HG03025 (cell line): ENCODE measurements around the gene KRTAP6-2.

Experiments
- ATAC-seq: cut with Tn5 transposase; IDR thresholded peaks from one replicate; pipeline ENCODE4 v1.9.1; 2021; ENCODE audit warnings: mild to moderate bottlenecking, moderate library complexity; ENCODE audit not compliant: unreplicated experiment, low FRiP score

The KRTAP6-2 gene, protein sequence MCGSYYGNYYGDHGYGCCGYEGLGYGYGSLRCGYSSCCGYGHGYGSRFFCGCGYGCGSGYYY

DNA sequence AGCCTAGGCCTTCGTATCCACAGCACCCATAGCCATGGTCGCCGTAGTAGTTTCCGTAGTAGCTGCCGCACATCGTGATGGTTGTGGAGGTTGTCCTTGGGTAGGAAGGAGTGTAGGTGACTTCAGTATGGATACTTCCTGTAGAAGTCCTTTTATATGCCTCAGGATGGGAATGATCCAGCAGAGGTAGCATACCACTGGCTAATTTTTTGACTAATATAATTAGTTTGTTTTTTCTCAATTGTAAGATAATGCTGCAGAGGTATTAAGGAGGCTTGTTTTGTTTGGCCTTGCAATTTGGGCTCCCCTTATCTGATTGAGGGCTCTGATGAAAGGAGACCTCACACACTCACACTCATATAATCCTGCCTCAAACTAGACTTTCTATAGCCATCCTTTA is at the start of gene KRTAP6-2:
Gene KRTAP6-2 (minus strand): TSS at position 101 of the 400 bp plus-strand sequence. CDS start 28 bp downstream, at position 73.
- no peak for ATAC-seq

DNA sequence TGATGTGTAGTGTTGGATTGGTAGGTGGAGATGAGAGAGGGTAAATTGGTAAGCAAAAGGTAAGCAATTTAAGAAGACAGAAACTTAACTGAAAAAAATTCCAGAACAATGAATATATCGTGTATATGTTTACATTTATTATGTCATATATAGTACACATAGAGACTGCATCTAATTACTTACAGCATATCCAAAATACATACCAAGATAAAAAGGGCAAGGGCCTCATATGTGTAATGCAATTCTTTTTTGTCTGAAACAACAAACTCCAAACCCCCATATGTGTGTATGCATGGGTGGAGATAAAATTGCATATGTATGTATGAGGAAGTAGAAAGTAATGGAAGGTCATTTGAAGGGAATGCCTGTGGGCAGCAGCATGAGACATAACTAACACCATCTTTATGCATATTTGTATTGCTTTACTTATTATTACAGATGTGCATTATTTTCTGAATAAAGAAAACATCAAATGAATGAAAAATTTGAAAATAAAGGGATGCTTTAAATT is 48.3 kb upstream of the KRTAP6-2 start:
- no peak for ATAC-seq

DNA sequence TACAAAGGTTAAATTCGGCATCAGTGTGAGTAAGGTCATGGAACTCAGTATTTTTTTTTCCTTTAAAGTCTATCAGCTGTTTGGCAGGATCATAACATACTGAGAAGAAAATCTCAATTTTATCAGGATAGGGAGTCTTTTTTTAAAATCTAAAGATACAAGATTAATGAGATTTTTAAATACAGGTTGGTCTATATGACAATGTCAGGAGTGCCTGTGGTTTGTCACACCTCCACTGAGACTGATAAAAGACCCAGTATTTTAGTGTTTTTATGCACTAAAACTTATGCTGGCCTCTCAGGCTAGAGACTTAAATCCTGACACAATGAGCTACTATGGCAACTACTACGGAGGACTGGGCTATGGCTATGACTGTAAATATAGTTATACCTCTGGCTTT is 43.9 kb upstream of the KRTAP6-2 start, which contains the start of gene KRTAP20-3:
Gene KRTAP20-3 (plus strand): TSS at position 301 of the 400 bp plus-strand sequence.
- ATAC-seq, result no peak

DNA sequence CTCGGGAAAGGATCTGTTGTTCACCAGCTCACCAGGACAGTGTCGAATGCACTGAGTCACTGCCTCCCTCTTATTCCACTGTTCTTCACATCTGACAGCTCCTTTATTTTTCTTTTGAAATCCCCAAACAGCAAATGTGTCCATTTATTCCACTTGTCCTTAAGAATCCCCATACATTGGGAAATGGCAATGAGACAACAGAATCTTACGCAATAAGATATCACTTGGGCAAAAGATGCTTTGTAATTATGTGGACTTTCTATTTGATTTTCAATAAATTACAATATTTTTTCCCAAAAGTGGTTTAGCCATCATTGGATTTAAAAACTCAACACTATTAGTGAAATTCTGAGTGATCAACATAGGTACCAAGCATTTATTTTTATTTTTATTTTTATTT is 40.0 kb upstream of the KRTAP6-2 start:
- no peak for ATAC-seq

DNA sequence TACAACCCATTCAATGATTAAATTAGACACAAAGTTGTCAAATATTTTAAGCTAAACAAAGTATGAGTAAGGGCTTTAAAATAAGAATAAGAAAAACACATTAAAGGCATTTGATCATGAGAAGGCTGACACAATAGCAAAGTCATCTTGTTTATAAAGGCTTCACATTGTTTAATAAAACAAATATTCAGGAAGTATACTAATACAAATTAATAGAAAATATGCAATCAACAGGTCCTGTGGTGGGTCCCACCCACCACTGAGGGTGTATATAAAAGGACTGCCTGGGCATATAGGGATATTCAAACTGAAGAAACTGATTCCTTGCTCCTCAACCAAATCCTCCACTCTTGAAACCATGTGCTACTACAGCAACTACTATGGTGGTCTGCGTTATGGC is 36.2 kb upstream of the KRTAP6-2 start, which contains the start of gene KRTAP20-2:
Gene KRTAP20-2 (plus strand): TSS at position 301 of the 400 bp plus-strand sequence. CDS start 58 bp downstream, at position 359.
- no peak for ATAC-seq

DNA sequence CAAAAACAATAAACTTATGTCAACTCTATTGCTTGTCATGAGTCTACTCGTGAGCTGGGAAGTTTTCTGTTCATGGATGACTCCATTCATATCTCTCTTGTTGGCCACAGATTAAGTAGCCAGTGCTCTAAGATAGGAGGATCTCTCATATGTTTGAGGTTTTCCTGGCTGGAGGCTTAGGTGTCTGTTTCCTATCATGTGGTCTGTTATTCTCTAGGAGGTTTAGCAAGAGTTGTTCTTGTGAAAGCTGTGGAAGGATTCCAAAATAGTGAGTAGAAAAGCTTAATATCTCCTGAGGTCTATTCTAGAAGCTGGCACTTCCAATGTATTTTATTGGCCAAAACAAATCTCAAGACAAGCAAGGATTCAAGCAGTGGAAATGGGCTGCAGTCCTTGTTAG is 30.5 kb upstream of the KRTAP6-2 start:
- ATAC-seq, result no peak

DNA sequence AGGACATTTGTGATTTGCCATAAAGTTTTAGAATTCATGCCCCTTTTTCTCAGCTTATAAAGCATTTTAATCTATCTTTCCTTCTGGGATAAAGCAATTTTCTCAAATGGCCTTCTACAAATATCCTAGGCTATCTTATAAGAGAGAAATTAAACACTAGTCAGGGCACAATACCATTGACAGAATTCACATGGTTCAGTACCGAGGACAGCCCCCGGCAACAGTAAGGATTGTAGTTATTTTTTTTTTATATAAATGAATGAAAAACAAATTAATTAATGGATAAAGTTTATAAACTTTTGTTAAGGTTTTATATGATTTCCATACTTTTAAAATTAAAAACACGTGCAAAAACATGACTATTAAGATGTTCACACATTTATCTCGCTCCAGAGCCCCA is 29.4 kb upstream of the KRTAP6-2 start:
- ATAC-seq, result no peak

DNA sequence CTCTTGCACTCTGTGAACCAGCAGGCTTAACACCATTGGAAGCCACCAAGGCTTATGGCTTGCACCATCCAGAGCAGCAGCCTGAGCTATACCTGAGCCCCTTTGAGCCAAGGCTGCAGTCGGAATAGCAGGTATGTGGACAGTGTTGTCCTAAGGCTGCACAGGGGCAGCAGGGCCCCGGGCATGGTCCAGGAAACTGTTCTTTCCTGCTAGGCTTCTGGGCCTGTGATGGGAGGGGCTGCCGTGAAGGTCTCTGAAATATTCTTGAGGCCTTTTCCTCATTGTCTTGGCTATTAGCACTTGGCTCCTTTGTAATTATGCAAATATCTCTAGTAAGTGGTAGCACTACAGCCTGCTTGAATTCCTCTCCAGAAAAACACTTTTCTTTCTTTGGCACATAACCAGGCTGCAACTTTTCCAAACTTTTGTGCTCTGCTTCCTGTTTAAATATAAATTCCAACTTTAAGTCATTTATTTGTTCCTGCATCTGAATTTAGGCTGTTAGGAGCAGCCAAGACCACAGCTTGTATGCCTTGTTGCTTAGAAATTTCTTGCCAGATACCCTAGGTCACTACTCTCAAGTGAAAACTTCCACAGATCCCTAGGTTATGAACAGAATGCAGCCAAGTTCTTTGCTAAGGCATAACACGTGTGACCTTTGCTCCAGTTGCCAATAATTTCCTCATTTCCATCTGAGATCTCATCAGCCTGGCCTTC is 26.9 kb upstream of the KRTAP6-2 start:
- no peak for ATAC-seq

DNA sequence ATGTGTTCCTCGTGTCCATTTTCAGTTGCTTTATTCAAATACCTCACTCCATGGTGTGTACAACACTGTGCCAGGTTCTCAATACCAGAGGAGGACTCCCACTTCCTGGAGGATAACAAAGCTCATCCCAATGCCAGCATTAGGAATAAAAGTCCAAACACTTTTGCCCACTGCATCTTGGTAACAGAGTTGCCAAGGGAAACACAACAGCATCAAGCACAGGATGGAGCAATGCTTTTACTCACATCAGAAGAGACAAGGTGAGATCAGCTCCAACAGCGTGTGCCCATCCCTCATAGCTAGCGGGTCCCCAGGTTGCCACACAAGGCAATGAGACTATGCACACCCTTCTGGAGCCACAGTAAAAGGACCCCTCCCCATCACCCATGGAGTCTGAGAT is 24.7 kb upstream of the KRTAP6-2 start:
- no peak for ATAC-seq

DNA sequence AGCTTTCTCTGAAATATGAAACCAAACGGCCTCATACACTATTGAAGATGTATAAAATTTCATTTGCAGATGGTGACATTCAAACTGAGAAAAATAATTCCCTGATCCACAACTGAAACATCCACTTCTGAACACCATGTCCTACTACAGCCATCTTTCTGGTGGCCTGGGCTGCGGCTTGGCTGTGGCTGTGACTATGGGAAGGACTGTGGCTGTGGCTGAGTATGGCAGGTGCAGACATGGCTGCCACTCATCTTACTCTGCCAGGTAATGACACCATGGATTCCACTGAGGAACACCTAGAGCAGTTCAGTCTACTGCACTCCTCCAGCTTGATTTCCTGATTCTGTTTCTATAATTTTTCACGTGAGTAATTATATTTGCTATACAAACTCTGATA is 21.8 kb upstream of the KRTAP6-2 start, which contains the start of gene KRTAP20-4:
Gene KRTAP20-4 (plus strand): TSS at position 106 of the 400 bp plus-strand sequence.
- ATAC-seq, result no peak

DNA sequence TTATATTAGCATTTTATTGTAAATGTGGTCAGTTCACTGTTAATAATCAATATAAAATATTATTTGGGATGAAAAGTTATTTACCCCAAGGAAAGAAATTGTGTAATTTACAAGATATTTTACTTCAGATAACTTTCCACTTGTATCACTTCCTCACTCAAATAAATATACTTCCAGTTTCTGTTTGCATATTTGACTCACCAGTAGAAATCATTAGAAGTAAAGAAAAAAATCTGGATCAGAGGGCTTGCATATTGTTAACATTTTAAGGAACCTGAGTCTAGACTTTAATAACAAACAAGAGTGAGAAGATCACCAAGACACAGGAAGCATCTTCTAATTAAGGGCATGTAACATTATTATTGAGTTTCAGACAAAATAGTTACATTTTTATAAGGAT is 21.4 kb upstream of the KRTAP6-2 start:
- no peak for ATAC-seq

DNA sequence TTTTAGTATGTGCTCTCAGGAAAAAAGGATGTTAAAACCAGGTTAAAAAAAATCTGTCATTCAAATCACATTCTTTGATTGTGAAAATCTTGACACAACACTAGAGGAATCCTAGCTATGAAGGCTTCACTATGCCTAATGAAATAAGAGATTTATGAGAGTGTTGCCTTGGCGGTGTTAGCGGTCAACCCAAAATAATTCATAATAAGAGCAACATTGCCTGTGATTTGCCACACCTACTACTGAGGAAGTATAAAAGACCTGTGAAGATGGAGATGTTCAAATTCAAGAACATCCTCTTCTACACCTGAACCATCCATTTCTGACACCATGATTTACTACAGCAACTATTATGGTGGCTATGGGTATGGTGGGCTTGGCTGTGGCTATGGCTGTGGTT is 17.4 kb upstream of the KRTAP6-2 start, which contains the start of gene KRTAP20-1:
Gene KRTAP20-1 (plus strand): TSS at position 301 of the 400 bp plus-strand sequence. CDS start 30 bp downstream, at position 331.
- ATAC-seq, result no peak

DNA sequence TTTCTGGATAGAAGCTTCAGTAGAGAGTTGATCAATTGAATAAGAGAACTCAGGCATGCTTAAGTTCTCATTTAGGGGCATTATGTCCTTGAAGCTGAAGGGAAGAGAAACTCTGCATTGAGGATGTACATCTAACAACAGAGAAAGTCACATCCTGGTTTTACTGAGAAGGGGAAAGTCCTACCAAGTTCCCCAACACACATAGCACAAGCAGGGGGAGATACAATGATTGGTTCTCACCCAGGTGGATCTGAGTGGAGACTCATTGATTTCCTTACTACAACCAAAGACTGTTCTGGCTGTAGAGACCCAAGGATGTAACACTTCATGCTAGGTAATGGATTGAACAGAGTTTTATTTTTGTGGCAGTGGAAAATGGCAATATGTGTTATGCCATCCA is 16.5 kb upstream of the KRTAP6-2 start:
- no peak for ATAC-seq

DNA sequence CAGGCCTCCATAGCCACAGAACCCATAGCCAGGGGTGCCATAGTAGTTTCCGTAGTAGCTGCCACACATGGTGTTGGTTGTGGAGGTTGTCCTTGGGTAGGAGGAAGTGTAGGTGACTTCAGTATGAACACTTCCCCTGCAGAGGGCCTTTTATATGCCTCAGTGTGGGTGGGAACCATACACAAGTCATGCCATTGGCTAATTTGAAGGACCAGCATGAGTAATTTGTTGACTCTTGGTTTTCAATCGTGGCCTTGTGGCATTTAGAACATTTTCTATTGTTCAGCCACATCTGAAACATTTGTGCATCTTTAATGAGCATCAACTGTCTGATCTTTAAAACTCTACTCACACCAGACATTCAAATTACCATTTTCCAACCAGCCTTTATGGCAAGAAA is 15.1 kb upstream of the KRTAP6-2 start, which contains the start of gene KRTAP6-1:
Gene KRTAP6-1 (minus strand): TSS at position 95 of the 400 bp plus-strand sequence. CDS start 26 bp downstream, at position 69.
- no peak for ATAC-seq

DNA sequence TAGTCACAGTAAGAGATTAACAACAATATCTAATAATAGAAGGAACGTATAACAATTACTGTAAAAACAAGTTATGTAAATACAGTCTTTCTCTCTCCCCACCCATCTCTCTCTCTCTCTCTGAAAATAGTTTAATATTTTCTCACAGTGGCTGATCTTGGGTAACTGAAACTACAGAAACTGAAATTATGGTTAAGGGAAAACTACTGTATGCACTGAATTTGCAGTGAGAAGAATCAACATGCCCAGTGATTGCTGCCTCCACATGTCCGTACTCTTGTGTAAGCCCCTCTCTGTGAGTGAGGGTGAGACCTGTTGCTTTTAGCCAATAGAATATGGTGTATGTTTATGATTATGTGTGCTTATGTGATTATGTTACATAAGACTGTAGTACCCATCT is 13.4 kb upstream of the KRTAP6-2 start:
- no peak for ATAC-seq

DNA sequence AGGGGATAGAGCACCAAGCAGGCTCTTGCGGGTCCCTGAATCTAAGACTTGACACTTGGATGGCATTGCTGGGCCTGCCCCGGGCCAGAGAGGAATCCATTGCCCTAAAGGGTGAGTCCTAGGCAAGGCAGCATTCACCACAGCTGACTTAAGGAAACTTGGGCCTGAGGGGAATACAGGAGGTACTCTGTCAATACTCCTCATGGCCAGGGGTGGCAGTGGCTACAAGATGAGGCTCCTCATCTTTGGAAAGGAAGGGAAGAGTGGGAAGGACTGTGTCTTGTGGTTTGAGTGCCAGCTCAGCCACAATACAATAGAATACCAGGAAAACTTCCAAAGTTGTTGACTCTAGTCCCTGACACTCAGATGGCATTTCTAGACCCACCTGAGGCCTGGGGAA is 7.3 kb upstream of the KRTAP6-2 start:
- ATAC-seq, result no peak

DNA sequence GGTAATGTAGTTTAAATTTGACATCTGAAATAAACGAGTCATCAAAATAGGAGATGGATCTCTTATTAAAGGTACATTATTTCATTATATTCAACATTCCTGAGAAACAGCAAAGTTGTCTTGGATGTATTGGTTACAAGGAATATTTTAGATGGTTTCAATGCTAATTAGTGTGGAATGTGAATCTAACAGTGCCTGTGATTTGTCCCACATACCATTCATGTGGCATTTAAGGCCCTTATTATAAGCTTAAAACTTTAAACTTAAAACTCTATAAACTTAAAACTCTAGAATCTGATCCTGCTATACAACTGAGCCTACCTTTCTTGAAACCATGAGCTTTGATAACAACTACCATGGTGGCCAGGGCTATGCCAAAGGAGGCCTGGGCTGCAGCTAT is 2.1 kb upstream of the KRTAP6-2 start, which contains the start of gene KRTAP22-1:
Gene KRTAP22-1 (plus strand): TSS at position 301 of the 400 bp plus-strand sequence.
- ATAC-seq, result no peak

DNA sequence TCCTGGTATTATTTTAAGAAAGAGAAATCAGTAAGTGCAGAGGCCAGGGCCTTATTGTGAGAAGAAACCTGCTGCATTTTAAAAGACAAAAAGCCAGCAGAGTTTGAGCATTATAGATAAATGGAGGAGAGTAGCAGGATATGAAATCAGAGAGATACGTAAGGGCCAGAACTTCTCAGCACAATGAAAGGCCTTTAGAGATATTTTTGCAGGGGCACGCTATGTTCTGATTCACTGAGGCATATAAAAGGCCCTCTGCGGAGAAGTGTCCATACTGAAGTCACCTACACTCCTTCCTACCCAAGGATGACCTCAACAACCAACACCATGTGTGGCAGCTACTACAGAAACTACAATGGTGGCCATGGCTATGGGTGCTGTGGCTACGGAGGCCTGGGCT is 6.6 kb downstream of the KRTAP6-2 start, which contains the start of gene KRTAP6-3:
Gene KRTAP6-3 (plus strand): TSS at position 301 of the 400 bp plus-strand sequence. CDS start 6 bp downstream, at position 307.
- no peak for ATAC-seq

DNA sequence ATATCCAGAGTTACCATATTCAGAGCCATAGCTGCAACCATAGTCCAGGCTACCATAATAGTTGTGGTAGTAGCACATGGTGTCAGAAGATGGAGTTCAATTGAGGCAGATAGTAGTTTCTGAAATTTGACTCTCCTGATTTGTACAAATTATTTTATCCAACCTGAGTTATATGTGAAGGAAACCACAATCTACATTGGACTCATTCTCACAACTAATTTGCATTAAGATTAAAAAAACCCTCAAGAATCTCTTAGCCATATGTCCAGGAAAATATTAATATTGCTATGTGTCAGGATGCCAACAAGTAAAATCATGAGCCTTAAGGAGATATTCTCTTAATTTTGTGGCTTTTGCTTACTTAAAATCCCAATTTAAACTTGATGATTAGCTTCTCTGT is 8.4 kb downstream of the KRTAP6-2 start, which contains the start of gene KRTAP22-2:
Gene KRTAP22-2 (minus strand): TSS at position 101 of the 400 bp plus-strand sequence.
- no peak for ATAC-seq

DNA sequence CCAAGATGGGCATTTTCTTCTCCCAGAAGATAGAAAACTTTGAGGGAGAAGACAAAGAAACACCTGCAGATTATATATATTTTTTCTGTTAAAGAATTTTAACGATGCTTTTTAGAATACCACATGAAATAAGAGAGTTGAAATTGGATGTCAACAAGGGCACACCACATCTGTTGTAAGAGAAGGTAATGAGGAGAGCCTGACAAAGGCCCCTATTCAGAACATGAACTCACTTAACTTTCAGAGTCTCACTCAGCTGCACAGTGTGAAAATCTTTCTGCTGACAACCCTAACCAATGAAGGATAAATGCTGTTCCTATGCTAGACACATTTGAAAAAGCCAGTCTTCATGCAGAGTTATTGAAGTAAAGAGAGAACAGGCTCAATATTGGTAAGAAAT is 15.8 kb downstream of the KRTAP6-2 start:
- ATAC-seq, result no peak

DNA sequence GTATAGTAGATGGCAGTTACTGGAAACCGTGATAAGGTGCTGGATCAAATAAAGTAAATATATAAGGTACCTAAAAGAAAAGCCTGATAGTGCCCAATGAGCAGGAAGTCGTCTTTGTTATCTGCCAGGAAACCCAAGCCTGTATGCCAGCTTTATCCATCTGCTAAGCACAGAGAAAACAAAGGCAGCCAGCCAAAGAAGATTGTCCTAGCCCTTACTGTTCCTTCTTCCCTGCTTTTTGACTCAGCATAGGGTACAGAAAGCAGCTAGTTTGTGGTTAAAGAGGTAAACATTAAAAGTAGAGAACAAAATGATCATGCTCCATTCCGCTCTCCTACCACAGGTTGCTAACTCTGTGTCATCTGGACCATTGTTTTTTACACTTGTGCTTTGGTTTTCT is 18.6 kb downstream of the KRTAP6-2 start:
- ATAC-seq, result no peak
